Hepatocyte (in vitro differentiated cells): ENCODE data around the gene TMEM138. TPM values are rescaled to one million over a fixed set of nuclear protein-coding genes. Genes with fewer than 3 reads are reported as not detected.

ENCODE experiments used
- DNase-seq: peaks from one replicate; pipeline ENCODE4 v3.0.0-alpha.2; 2016; ENCODE audit warnings: low spot score
- H2AFZ ChIP-seq: fragments of 200-600 bp; sonication (generic); 2 replicates; pipeline ENCODE4 v1.6.0; 2016; ENCODE audit warnings: antibody characterized with exemption, mild to moderate bottlenecking
- H3K27ac ChIP-seq: fragments of 200-600 bp; sonication (generic); 2 replicates; pipeline ENCODE4 v1.5.1; 2016; ENCODE audit warnings: mild to moderate bottlenecking
- H3K27me3 ChIP-seq: fragments of 200-600 bp; sonication (generic); 2 replicates; pipeline ENCODE4 v1.6.1; 2016
- H3K36me3 ChIP-seq: fragments of 200-600 bp; sonication (generic); replicated peaks from 2 replicates; pipeline ENCODE4 v1.5.1; 2016; ENCODE audit warnings: low read depth; ENCODE audit not compliant: insufficient read depth
- H3K4me1 ChIP-seq: fragments of 200-600 bp; sonication (generic); 2 replicates; pipeline ENCODE4 v1.5.1; 2016; ENCODE audit warnings: mild to moderate bottlenecking, moderate library complexity; ENCODE audit not compliant: insufficient read depth
- H3K4me2 ChIP-seq: fragments of 200-600 bp; sonication (generic); 2 replicates; pipeline ENCODE4 v1.6.0; 2016
- H3K4me3 ChIP-seq: fragments of 200-600 bp; sonication (generic); 2 replicates; pipeline ENCODE4 v1.5.1; 2016; ENCODE audit warnings: mild to moderate bottlenecking
- H3K79me2 ChIP-seq: fragments of 200-600 bp; sonication (generic); 2 replicates; pipeline ENCODE4 v1.6.0; 2017; ENCODE audit warnings: mild to moderate bottlenecking
- H3K9me2 ChIP-seq: fragments of 200-600 bp; sonication (generic); replicated peaks from 2 replicates; pipeline ENCODE4 v1.6.0; 2017; ENCODE audit warnings: mild to moderate bottlenecking; ENCODE audit not compliant: insufficient read depth
- H3K9me3 ChIP-seq: fragments of 200-600 bp; sonication (generic); 2 replicates; pipeline ENCODE4 v1.5.1; 2016; ENCODE audit warnings: low read depth, mild to moderate bottlenecking
- H4K20me1 ChIP-seq: fragments of 200-600 bp; sonication (generic); 2 replicates; pipeline ENCODE4 v1.6.0; 2016; ENCODE audit warnings: mild to moderate bottlenecking; ENCODE audit not compliant: insufficient read depth, poor library complexity, severe bottlenecking
- CTCF ChIP-seq: fragments of 200-600 bp; sonication (generic); IDR thresholded peaks from 2 replicates; pipeline ENCODE4 v1.5.1; 2016; ENCODE audit warnings: antibody characterized with exemption, mild to moderate bottlenecking; ENCODE audit not compliant: poor library complexity
- EZH2 ChIP-seq: fragments of 200-600 bp; sonication (generic); IDR thresholded peaks from 2 replicates; pipeline ENCODE4 v1.6.1; 2016; ENCODE audit warnings: antibody characterized with exemption, mild to moderate bottlenecking, borderline replicate concordance
- EZH2phosphoT487 ChIP-seq: fragments of 200-600 bp; sonication (generic); IDR thresholded peaks from one replicate; pipeline ENCODE4 v1.6.1; 2018; ENCODE audit warnings: antibody characterized with exemption, mild to moderate bottlenecking, low read depth, moderate library complexity; ENCODE audit not compliant: unreplicated experiment, severe bottlenecking
- WGBS: methylation state at CpG from one replicate; pipeline ENCODE4 v1.1.6; 2016; ENCODE audit warnings: low lambda C conversion rate; ENCODE audit errors: missing lambda C conversion rate; 5-methylcytosine and 5-hydroxymethylcytosine counted together
- polyA plus RNA-seq: library from polyadenylated mRNA; unstranded; fragments of >200 nt; fragmentation: Nextera tagmentation; extraction: Ambion mirVana; gene quantifications from 2 replicates; pipeline ENCODE4 v1.2.1, GENCODE V29; 2016
- total RNA-seq: library from RNA; depleted of rRNA; stranded (reverse); fragments of >200 nt; gene quantifications from 2 replicates; pipeline ENCODE4 v1.2.3, GENCODE V29; 2014

TMEM138 gene
- total and polyA plus RNA-seq, 2 experiments from 2014 or later: 32.8 to 48.6 TPM

DNA sequence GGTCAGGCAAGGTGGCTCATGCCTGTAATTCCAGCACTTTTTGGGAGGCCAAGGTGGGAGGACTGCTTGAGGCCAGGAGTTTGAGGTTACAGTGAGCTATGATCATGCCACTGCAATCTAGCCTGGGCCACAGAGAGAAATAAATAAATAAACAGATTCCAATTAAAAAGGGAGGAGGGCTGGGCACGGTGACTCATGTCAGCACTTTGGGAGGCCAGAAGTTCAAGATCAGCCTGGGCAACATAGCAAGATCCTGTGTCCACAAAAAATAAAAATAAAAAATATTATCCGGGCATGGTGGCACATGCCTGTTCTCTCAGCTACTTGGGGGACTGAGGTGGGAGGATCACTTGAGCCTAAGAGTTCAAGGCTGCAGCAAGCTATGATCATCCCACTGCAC, 8.0 kb upstream of the TMEM138 start:
- 96% methylated on average over 2 of the region's 2 CpGs for WGBS
- Histone ChIP-seq H3K4me3 (no peak overlapping the region), H3K9me2 (no peaks in the 10 kb centered on the region), H3K36me3 (no peaks in the 10 kb centered on the region), H3K27me3 (no peaks in the 10 kb centered on the region), H4K20me1 (no peaks in the 10 kb centered on the region), H3K4me2 (no peak overlapping the region), H3K9me3 (no peaks in the 10 kb centered on the region), H2AFZ (no peak overlapping the region), H3K79me2 (peaks cover 6% of the 10 kb centered on the region), H3K27ac (no peak overlapping the region), H3K4me1 (no peaks in the 10 kb centered on the region)
- no peak for DNase-seq
- TF ChIP-seq EZH2 (no peak), EZH2phosphoT487 (no peak), CTCF (no peak)

- peaks cover 18% of the 10 kb centered on the region for H3K79me2 ChIP-seq
- H3K36me3 ChIP-seq: no peaks in the 10 kb centered on the region
- no peaks in the 10 kb centered on the region for H4K20me1 ChIP-seq
- no peak overlapping the region for H2AFZ ChIP-seq
- H3K4me1 ChIP-seq: no peaks in the 10 kb centered on the region
- 92% methylated on average over 4 of the region's 4 CpGs for WGBS
- no peak overlapping the region for H3K27ac ChIP-seq
- H3K4me3 ChIP-seq: no peak overlapping the region
- H3K9me2 ChIP-seq: no peaks in the 10 kb centered on the region
- TF ChIP-seq EZH2phosphoT487 (no peak), CTCF (no peak), EZH2 (no peak)
- H3K4me2 ChIP-seq: no peak overlapping the region
- no peaks in the 10 kb centered on the region for H3K9me3 ChIP-seq
- DNase-seq: no peak
- H3K27me3 ChIP-seq: no peaks in the 10 kb centered on the region
These were observed 5.5 kb upstream of the TMEM138 start for GRCh38 chr11:61356706-61357105.

DNA sequence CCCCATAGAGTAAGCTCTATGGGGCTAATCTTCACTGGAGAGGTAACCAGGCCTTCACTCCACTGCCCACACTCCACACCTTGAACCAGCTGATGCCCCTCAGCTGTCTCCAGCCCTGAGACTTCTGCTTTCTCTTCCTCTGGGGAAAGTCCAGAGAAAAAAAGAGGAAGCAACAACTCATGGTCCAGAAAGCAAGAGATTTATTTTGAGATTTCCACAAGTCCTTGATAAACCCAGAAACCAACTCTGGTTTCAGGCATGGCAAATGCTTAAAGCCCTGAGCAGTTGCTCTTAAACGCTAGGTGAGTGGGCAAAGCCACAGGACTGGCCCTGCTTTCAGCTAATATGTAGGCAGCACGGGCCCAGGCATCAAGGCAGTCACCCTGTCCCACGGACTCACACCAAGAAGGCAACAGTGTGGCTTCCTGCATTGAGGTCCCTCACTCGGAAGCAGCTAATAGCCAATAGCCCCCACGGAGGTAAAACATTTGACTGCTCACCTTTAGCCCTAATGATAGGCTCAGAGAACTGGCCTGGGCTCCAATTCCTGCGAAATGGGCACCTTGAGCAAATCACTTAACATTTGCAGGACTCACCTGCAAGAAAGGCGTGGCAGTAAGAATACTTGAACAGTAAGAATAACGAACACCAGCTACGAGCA, 4.8 kb upstream of the TMEM138 start:
- Histone ChIP-seq H3K9me3 (no peaks in the 10 kb centered on the region), H4K20me1 (no peaks in the 10 kb centered on the region), H3K4me1 (no peaks in the 10 kb centered on the region), H3K27me3 (no peaks in the 10 kb centered on the region), H2AFZ (no peak overlapping the region), H3K79me2 (peaks cover 18% of the 10 kb centered on the region), H3K9me2 (no peaks in the 10 kb centered on the region), H3K4me2 (no peak overlapping the region), H3K4me3 (no peak overlapping the region), H3K36me3 (no peaks in the 10 kb centered on the region), H3K27ac (no peak overlapping the region)
- DNase-seq: no peak
- 95% methylated on average over 9 of the region's 9 CpGs for WGBS
- TF ChIP-seq CTCF: no peak
- TF ChIP-seq EZH2: no peak
- no peak for TF ChIP-seq EZH2phosphoT487

DNA sequence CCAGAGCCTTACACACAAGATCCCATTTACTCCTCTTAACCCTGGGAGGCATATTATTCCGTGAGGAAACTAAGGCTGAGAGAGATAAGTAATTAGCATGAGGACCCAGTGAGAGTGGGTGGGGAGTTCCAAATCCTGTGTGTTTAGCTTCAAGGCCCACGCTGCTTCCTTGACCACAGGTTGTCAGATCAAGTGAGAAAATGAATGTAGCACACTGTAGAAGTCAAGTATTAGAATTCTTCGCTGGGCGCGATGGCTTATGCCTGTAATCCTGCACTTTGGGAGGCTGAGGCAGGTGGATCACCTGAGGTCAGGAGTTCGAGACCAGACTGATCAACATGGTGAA, 4.3 kb upstream of the TMEM138 start:
- Histone ChIP-seq H3K36me3 (no peaks in the 10 kb centered on the region), H3K4me3 (no peak overlapping the region)
- 88% methylated on average over 6 of the region's 6 CpGs for WGBS

More for the DNA sequence above, 4.3 kb upstream of the TMEM138 start:
- Histone ChIP-seq H3K9me2 (no peaks in the 10 kb centered on the region), H4K20me1 (no peaks in the 10 kb centered on the region), H3K27me3 (no peaks in the 10 kb centered on the region), H3K4me1 (peaks cover 2% of the 10 kb centered on the region), H3K79me2 (peaks cover 23% of the 10 kb centered on the region), H2AFZ (no peak overlapping the region), H3K27ac (no peak overlapping the region), H3K9me3 (no peaks in the 10 kb centered on the region), H3K4me2 (no peak overlapping the region)
- no peak for DNase-seq
- TF ChIP-seq EZH2: no peak
- TF ChIP-seq CTCF: no peak
- no peak for TF ChIP-seq EZH2phosphoT487
